GM12864 (cell line): ENCODE data around the gene ZC3H6.
"Not testable (repeated sequence)": the region's sequence is repeated elsewhere in the genome, so short reads cannot be mapped to it uniquely, and the experiment has no call there.

Source experiments
- DNase-seq: peaks from one replicate; pipeline ENCODE4 v3.0.0-alpha.2; 2011; ENCODE audit warnings: low read depth
- H3K4me3 ChIP-seq: 2 replicates; pipeline ENCODE4 v1.5.1; 2011; ENCODE audit warnings: mild to moderate bottlenecking, low read depth, low read length, control low read depth
- CTCF ChIP-seq: IDR thresholded peaks from 2 replicates; pipeline ENCODE4 v1.5.1; 2011; ENCODE audit warnings: low read depth, mild to moderate bottlenecking, moderate library complexity, low read length, control low read depth, inconsistent platforms; ENCODE audit errors: missing control alignments

Gene ZC3H6

GRCh38 chr2:112343827-112344585 lies 68.6 kb downstream of the ZC3H6 start:
- no peak overlapping the region for H3K4me3 ChIP-seq
- DNase-seq: peak; percentile 1
- TF ChIP-seq CTCF: no peak

- TF ChIP-seq CTCF: no peak
- DNase-seq: no peak
Measured at GRCh38 chr2:112345030-112346027, 69.9 kb downstream of the ZC3H6 start.

GRCh38 chr2:112352292-112352691 lies 76.9 kb downstream of the ZC3H6 start:
- not testable (repeated sequence) for DNase-seq, H3K4me3 ChIP-seq

More at GRCh38 chr2:112345030-112346027, 69.9 kb downstream of the ZC3H6 start:
- H3K4me3 ChIP-seq: no peak overlapping the region

- not testable (repeated sequence) for H3K4me3 ChIP-seq, DNase-seq
Measured at GRCh38 chr2:112352809-112353603, 77.6 kb downstream of the ZC3H6 start.

- not testable (repeated sequence) for H3K4me3 ChIP-seq
Measured at GRCh38 chr2:112354335-112354734, 78.9 kb downstream of the ZC3H6 start.

GRCh38 chr2:112360055-112360454 lies 84.7 kb downstream of the ZC3H6 start:
- H3K4me3 ChIP-seq, DNase-seq: not testable (repeated sequence)

More at GRCh38 chr2:112354335-112354734, 78.9 kb downstream of the ZC3H6 start:
- DNase-seq: not testable (repeated sequence)
